Measurements from ENCODE around the gene IDH3G.
A peak's percentile ranks its signal among the peaks of the same experiment; 100 is the strongest.

The IDH3G gene

GRCh38 chrX:153816831-153817690 lies 22.9 kb upstream of the IDH3G start:
- CTCF ChIA-PET, result interaction anchor here (0.7 to 0.8 kb wide), 2 partner anchors 35 to 69 kb away, joined by 3 read pairs; no protein-coding TSS in a partner anchor

GRCh38 chrX:153814591-153815315 lies 20.6 kb upstream of the IDH3G start:
- ChIA-PET CTCF (no interaction called here), POLR2A (interaction anchor here (0.6 kb wide), 1 partner anchor 108 kb away, joined by 3 read pairs; no protein-coding TSS in a partner anchor)
- no peak overlapping the region for H3K27ac ChIP-seq (ENCODE audit: extremely low read depth, low read depth, low read length)
- no peak overlapping the region for H3K4me3 ChIP-seq (ENCODE audit: low read depth, low read length)
- H3K4me1 ChIP-seq (ENCODE audit: control insufficient read depth, insufficient read depth, low read length), result no peaks in the 10 kb centered on the region
- TF ChIP-seq ZNF350 (tag by site-specific recombination; IDR thresholded peaks at IDR 0.05) (no peak), YY2 (tag by site-specific recombination; IDR thresholded peaks at IDR 0.05) (no peak)
- no peaks in the 10 kb centered on the region for H3K9me3 ChIP-seq (ENCODE audit: control insufficient read depth, insufficient read depth, low read depth, low read length)
- no peaks in the 10 kb centered on the region for H3K36me3 ChIP-seq (ENCODE audit: control insufficient read depth in 2 of 2, insufficient read depth in 1 of 2, low read length in 2 of 2)

More at GRCh38 chrX:153816831-153817690, 22.9 kb upstream of the IDH3G start:
- Histone ChIP-seq H3K4me3 (ENCODE audit: low read depth, low read length) (no peak overlapping the region), H3K27ac (ENCODE audit: extremely low read depth, low read depth, low read length) (no peak overlapping the region), H3K4me1 (ENCODE audit: control insufficient read depth, insufficient read depth, low read length) (no peaks in the 10 kb centered on the region), H3K36me3 (ENCODE audit: control insufficient read depth in 2 of 2, insufficient read depth in 1 of 2, low read length in 2 of 2) (no peaks in the 10 kb centered on the region), H3K9me3 (ENCODE audit: control insufficient read depth, insufficient read depth, low read depth, low read length) (no peaks in the 10 kb centered on the region)
- POLR2A ChIA-PET, result interaction anchor here (0.6 kb wide), 1 partner anchor 103 kb away, joined by 3 read pairs; no protein-coding TSS in a partner anchor
- TF ChIP-seq ZSCAN23 (tag by site-specific recombination; IDR thresholded peaks at IDR 0.05) (no peak), ZNF391 (tag by site-specific recombination; IDR thresholded peaks at IDR 0.05; ENCODE audit: borderline replicate concordance, low read depth) (no peak), ZNF394 (tag by site-specific recombination; IDR thresholded peaks at IDR 0.05; ENCODE audit: borderline replicate concordance) (no peak), ZNF148 (tag by site-specific recombination; IDR thresholded peaks at IDR 0.05; ENCODE audit: borderline replicate concordance) (no peak), ZBTB17 (tag by site-specific recombination; IDR thresholded peaks at IDR 0.05) (no peak), KLF8 (tag by site-specific recombination; IDR thresholded peaks at IDR 0.05) (no peak), SCRT1 (tag by site-specific recombination; IDR thresholded peaks at IDR 0.05; ENCODE audit: borderline replicate concordance) (no peak), SCRT2 (tag by site-specific recombination; IDR thresholded peaks at IDR 0.05) (no peak), KLF16 (tag by site-specific recombination; IDR thresholded peaks at IDR 0.05) (no peak)

- no peaks in the 10 kb centered on the region for H3K9me3 ChIP-seq (ENCODE audit: control insufficient read depth, insufficient read depth, low read depth, low read length)
- POLR2A ChIA-PET, result no interaction called here
- no peaks in the 10 kb centered on the region for H3K36me3 ChIP-seq (ENCODE audit: control insufficient read depth in 2 of 2, insufficient read depth in 1 of 2, low read length in 2 of 2)
- CTCF ChIA-PET, result no interaction called here
- no peaks in the 10 kb centered on the region for H3K4me1 ChIP-seq (ENCODE audit: control insufficient read depth, insufficient read depth, low read length)
- no peak overlapping the region for H3K4me3 ChIP-seq (ENCODE audit: low read depth, low read length)
- peak; percentile 93 for TF ChIP-seq SCRT2 (tag by site-specific recombination; IDR thresholded peaks at IDR 0.05)
- TF ChIP-seq ZFP69B (tag by site-specific recombination; IDR thresholded peaks at IDR 0.05), result no peak
- TF ChIP-seq, protein P1, sequence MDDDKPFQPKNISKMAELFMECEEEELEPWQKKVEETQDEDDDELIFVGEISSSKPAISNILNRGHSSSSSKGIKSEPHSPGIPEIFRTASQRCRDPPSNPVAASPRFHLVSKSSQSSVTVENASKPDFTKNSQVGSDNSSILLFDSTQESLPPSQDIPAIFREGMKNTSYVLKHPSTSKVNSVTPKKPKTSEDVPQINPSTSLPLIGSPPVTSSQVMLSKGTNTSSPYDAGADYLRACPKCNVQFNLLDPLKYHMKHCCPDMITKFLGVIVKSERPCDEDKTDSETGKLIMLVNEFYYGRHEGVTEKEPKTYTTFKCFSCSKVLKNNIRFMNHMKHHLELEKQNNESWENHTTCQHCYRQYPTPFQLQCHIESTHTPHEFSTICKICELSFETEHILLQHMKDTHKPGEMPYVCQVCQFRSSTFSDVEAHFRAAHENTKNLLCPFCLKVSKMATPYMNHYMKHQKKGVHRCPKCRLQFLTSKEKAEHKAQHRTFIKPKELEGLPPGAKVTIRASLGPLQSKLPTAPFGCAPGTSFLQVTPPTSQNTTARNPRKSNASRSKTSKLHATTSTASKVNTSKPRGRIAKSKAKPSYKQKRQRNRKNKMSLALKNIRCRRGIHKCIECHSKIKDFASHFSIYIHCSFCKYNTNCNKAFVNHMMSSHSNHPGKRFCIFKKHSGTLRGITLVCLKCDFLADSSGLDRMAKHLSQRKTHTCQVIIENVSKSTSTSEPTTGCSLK (tag by site-specific recombination; IDR thresholded peaks at IDR 0.05), result no peak
- TF ChIP-seq SCRT1 (tag by site-specific recombination; IDR thresholded peaks at IDR 0.05; ENCODE audit: borderline replicate concordance), result peak; percentile 90
- TF ChIP-seq ZNF10 (tag by site-specific recombination; IDR thresholded peaks at IDR 0.05), result no peak
- no peak overlapping the region for H3K27ac ChIP-seq (ENCODE audit: extremely low read depth, low read depth, low read length)
Observed at GRCh38 chrX:153813161-153813560, 19.0 kb upstream of the IDH3G start.

All from HEK293 (cell line).